ENCODE data around the gene SPOP.
"Not testable (repeated sequence)": the region's sequence is repeated elsewhere in the genome, so short reads cannot be mapped to it uniquely, and the experiment has no call there.

The SPOP gene

GRCh38 chr17:49677933-49678847 lies at the start of gene SPOP:
Gene SPOP, minus strand, starts transcription at chr17:49678097. Its CDS starts 55,287 bp downstream, at chr17:49622810.
- peak within 1 kb of the TSS; percentile 60 to 88 (median 71) for H3K4me3 ChIP-seq
- H3K27ac ChIP-seq = peak within 1 kb of the TSS; percentile 85 to 97 (median 94)

DNA sequence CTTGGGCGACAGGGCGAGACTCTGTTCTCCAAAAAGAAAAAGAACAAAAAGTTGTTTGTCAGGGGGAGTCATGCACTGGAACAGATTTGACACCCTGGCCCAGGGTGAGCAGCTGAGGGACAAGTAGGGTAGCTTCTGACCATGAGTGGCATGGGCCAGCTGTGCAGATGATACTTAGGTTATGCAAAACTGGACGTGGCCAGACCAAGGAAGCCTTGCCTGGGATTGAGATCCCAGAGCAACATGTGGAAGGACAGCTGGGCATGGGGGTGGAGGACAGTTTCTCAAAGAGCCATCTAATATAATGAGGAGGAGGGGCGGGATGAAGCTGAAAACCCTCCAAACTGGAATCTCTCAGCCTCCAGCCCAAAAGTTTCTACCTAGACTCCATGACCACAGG lies 49.5 kb upstream of the SPOP start:
- no peak overlapping the region for H3K27ac ChIP-seq
- H3K4me3 ChIP-seq = no peak overlapping the region

DNA sequence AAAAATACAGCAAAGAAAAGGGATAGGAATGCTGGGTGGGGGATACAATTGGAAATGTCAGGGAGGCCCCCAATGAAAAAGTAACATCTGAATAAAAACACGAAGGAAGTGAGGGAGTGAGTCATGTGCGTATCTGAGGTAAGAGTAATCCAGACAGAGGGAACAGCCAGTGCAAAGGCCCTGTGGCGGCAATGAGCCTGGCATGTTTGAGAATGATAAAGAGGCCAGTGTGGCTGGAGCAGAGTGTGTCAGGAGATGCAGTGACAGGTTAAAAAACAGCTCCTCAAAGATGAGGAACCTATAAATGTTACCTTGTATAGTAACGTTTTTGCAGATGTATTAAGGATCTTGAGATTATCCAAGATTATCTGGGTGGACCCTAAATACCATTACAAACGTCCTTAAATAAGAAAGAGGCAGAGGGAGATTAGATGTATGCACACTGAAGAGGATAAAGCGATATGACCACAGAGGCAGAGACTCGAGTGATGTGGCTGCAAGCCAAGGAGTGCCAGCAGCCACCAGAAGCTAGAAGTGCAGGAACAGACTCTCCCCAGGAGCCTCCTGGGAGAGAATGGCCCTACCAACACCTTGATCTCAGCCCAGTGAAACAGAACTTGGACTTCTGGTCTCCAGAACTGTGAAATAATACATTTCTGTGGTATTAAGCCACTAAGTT lies 47.7 kb upstream of the SPOP start:
- Histone ChIP-seq H3K27ac (no peak overlapping the region), H3K4me3 (no peak overlapping the region)

GRCh38 chr17:49724552-49724951 lies 46.7 kb upstream of the SPOP start:
- H3K27ac ChIP-seq = peak overlapping the region in 3 of 21 experiments; percentile 13 to 38 (median 14)
- not testable (repeated sequence) for H3K4me3 ChIP-seq

DNA sequence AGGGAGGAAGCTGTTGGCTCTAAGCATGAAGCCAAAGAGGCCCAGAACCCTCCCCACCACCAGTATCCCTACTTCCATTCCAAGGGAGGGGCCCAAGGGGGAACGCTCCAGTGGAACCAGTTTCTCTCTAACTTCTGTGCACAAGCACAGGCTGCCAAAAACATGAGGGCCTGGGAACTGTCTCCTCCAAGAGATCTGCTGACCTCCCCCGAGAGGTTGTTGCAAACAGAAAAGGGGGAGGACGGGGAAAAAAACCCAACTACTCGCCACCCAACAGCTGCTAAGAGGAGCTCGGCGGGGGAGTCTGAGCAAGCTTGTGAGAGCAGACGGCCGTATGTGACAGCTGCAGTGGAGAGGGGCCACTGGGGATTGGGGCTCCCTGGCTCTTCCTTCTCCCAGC lies 45.5 kb upstream of the SPOP start:
- H3K4me3 ChIP-seq = no peak overlapping the region
- H3K27ac ChIP-seq = peak overlapping the region in 10 of 21 experiments; percentile 3 to 59 (median 39)

GRCh38 chr17:49722066-49722465 lies 44.2 kb upstream of the SPOP start:
- no peak overlapping the region for H3K27ac ChIP-seq

GRCh38 chr17:49717371-49717861 lies 39.5 kb upstream of the SPOP start:
- peak overlapping the region in 11 of 21 experiments; percentile 2 to 73 (median 37) for H3K27ac ChIP-seq
- H3K4me3 ChIP-seq = no peak overlapping the region

More at GRCh38 chr17:49722066-49722465, 44.2 kb upstream of the SPOP start:
- H3K4me3 ChIP-seq = no peak overlapping the region

- Histone ChIP-seq H3K4me3 (no peak overlapping the region), H3K27ac (peak overlapping the region in 11 of 21 experiments; percentile 2 to 73 (median 53))
Measured at GRCh38 chr17:49716668-49717364, 38.9 kb upstream of the SPOP start.

DNA sequence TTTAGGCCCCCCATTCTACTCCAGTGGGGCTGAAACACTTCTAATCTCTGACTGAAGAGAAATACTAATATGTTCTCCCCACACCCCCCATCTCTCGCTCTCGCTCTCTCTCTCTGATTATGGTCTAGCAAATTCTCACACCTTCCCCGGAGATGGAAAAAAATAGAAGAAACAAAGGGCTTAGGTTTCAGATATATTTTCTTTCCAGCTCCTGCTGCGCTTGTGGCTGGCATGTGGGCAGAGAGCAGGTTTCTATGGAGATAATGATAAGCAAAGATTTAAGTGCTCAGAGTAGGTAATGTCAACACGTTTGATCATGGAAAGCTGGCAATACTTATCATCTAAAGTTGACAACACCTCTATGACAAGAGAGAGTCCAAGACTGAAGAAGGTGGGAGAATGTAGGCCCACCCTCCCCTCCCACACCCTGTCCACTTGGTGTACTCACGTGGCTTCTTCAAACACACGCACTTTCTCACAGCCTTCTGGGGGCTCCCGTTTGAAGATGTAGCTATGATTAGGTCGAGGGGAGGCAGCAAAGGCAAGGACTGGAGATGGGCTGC lies 37.9 kb upstream of the SPOP start:
- H3K27ac ChIP-seq = peak overlapping the region in 12 of 21 experiments; percentile 5 to 73 (median 50)

GRCh38 chr17:49715216-49715615 lies 37.3 kb upstream of the SPOP start:
- Histone ChIP-seq H3K4me3 (no peak overlapping the region), H3K27ac (peak overlapping the region in 12 of 21 experiments; percentile 5 to 73 (median 51))

More for the DNA sequence above, 37.9 kb upstream of the SPOP start:
- H3K4me3 ChIP-seq = no peak overlapping the region

GRCh38 chr17:49708515-49709183 lies 30.8 kb upstream of the SPOP start:
- Histone ChIP-seq H3K4me3 (peak overlapping the region; percentile 85 to 99 (median 90)), H3K27ac (peak overlapping the region in 20 of 21 experiments; percentile 91 to 100 (median 97))

- peak within 1 kb of the TSS; percentile 63 to 100 (median 97) for H3K27ac ChIP-seq
- peak within 1 kb of the TSS; percentile 85 to 99 (median 90) for H3K4me3 ChIP-seq
Measured at GRCh38 chr17:49707608-49708514, 30.0 kb upstream of the SPOP start, which contains the start of gene SLC35B1. Gene SLC35B1, minus strand, starts transcription at chr17:49707964. Its CDS starts 131 bp downstream, at chr17:49707833.

DNA sequence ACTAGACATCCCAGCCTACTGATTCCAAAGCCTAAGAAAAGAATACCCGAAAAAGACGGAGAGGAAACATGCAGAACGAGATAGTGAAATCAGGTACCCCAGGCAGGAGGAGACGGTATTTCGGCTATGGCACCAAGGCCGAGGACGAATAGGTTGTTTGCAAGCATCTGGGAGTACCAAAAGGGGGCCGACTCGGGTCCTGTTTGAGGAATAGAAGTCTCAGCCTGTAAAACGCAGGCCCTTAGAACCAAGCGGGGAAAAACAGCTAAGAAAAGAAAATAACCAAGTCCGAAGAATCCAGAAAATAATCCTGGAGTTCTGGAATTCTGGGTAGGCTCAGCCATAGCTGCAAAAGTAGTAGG lies 29.3 kb upstream of the SPOP start:
- H3K27ac ChIP-seq = peak overlapping the region; percentile 63 to 100 (median 97)
- H3K4me3 ChIP-seq = peak overlapping the region; percentile 85 to 99 (median 90)

DNA sequence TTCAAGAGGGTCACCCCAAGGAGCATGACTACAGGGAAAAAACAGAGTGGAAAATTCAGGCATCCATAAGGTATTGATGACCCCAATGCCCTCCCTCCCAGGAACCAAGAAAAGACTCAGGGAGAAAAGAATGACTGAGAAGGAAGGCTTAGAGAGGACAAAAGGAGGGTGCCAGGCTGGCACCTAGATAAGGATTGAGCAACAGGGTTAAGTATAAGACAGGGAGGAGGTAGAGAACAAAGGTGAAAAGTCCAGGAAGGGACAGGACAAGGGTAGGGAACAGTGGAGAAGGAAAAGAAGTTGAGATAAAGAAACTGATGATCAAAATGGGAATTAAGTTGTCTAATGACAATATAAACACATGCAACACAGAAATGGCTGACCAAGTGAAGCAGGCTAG lies 27.4 kb upstream of the SPOP start:
- Histone ChIP-seq H3K4me3 (no peak overlapping the region), H3K27ac (peak overlapping the region in 1 of 21 experiments; percentile 6)

- Histone ChIP-seq H3K27ac (peak overlapping the region in 1 of 21 experiments; percentile 24), H3K4me3 (no peak overlapping the region)
Measured at GRCh38 chr17:49703557-49704277, 25.8 kb upstream of the SPOP start.

DNA sequence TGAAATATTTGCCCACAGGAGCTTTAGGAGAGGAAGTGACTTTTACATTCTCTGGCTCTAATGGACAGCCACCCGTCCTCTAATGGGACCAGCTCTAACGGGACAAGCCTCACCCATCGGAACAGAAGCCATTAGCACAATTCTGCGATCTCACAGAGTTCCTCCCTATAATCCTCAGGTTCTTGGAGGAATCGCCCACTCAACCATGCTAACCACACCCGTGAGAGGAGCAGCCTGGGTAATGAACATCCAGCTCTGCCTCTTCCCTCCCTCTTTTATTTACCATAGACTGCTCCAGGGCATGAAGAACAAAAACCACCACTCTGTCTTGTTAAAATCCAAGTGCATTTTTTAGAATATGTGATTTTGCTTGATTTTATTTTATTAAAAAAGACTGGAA lies 23.1 kb upstream of the SPOP start:
- Histone ChIP-seq H3K4me3 (no peak overlapping the region), H3K27ac (peak overlapping the region in 2 of 21 experiments; percentile 11 to 17)

DNA sequence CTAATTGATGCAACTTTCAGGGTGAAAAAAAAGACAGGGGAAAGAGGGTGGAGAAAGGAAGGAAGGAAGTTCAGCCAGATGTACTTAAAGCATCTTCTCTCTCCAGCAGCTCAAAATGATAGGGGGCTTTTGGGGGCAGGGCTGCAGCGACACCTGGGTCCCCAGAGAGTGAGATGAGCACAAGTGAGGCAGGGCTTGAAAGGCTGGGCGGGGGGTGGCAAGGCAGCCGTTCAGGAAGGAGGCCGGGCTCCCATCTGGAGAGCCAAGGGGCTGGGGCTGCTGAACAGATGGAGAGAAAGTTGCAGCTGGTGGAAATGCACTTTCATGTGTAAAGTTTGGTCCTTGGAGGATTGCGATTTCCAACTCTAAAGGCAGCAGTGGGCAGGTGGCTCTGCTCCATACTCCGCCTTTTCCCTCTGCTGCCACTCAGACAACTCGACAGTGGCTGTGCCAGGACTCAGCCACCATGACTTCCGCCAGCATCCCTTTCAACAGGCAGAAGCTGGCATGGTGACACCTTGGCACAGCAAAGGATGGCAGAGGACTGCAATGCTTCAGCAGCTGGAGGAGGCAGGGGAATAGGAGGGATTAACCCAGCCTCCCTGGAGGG lies 22.2 kb upstream of the SPOP start:
- H3K4me3 ChIP-seq = no peak overlapping the region
- peak overlapping the region in 4 of 21 experiments; percentile 1 to 54 (median 42) for H3K27ac ChIP-seq
